GM23338 (cell line): ENCODE measurements around the gene EFHC2. TPM values are rescaled to one million over a fixed set of nuclear protein-coding genes. Genes with fewer than 3 reads are reported as not detected.

Experiments
- ATAC-seq: fragments of 200-7000 bp; cut with Tn5 transposase; 3 replicates; pipeline ENCODE4 v1.9.1; 2020
- DNase-seq: peaks from one replicate; pipeline ENCODE4 v3.0.0-alpha.2; 2015; ENCODE audit warnings: low spot score
- H2AFZ ChIP-seq: fragments of 200-600 bp; sonication (generic); 2 replicates; pipeline ENCODE4 v1.8.0; 2016; ENCODE audit warnings: antibody characterized with exemption, mild to moderate bottlenecking, moderate library complexity
- H3F3A ChIP-seq: fragments of 200-600 bp; sonication (generic); replicated peaks from 2 replicates; pipeline ENCODE4 v1.8.0; 2017; ENCODE audit warnings: antibody characterized with exemption, mixed run types, low read depth
- H3K27ac ChIP-seq: fragments of 200-600 bp; sonication (generic); 2 replicates; pipeline ENCODE4 v1.6.1; 2016; ENCODE audit warnings: low read depth
- H3K27me3 ChIP-seq: fragments of 200-600 bp; sonication (generic); 2 replicates; pipeline ENCODE4 v1.8.0; 2016; ENCODE audit warnings: mild to moderate bottlenecking, mixed run types, moderate library complexity; ENCODE audit not compliant: insufficient read depth
- H3K36me3 ChIP-seq: fragments of 200-600 bp; sonication (generic); 2 replicates; pipeline ENCODE4 v1.8.0; 2016; ENCODE audit warnings: mild to moderate bottlenecking; ENCODE audit not compliant: insufficient read depth
- H3K4me1 ChIP-seq: fragments of 200-600 bp; sonication (generic); 2 replicates; pipeline ENCODE4 v1.8.0; 2016; ENCODE audit warnings: mild to moderate bottlenecking, moderate library complexity; ENCODE audit not compliant: insufficient read depth
- H3K4me2 ChIP-seq: fragments of 200-600 bp; sonication (generic); 2 replicates; pipeline ENCODE4 v1.7.1; 2017; ENCODE audit warnings: mixed run types
- H3K4me3 ChIP-seq: fragments of 200-600 bp; sonication (generic); 2 replicates; pipeline ENCODE4 v1.6.1; 2016; ENCODE audit warnings: mixed run types
- H3K79me2 ChIP-seq: fragments of 200-600 bp; sonication (generic); replicated peaks from 2 replicates; pipeline ENCODE4 v1.8.0; 2017; ENCODE audit warnings: mild to moderate bottlenecking; ENCODE audit not compliant: insufficient read depth
- H3K9me2 ChIP-seq: fragments of 200-600 bp; sonication (generic); 2 replicates; pipeline ENCODE4 v1.8.0; 2017; ENCODE audit not compliant: insufficient read depth
- H4K20me1 ChIP-seq: fragments of 200-600 bp; sonication (generic); replicated peaks from 2 replicates; pipeline ENCODE4 v1.8.0; 2017; ENCODE audit warnings: mild to moderate bottlenecking; ENCODE audit not compliant: insufficient read depth
- H3K27ac Mint-ChIP-seq: 2 replicates; pipeline ENCODE4 v1.8.0; 2020; ENCODE audit warnings: inconsistent platforms, mild to moderate bottlenecking, moderate library complexity, mixed read lengths
- H3K27me3 Mint-ChIP-seq: 3 replicates; pipeline ENCODE4 v1.8.0; 2022; ENCODE audit warnings: low read depth, mild to moderate bottlenecking, moderate library complexity, mixed read lengths, inconsistent platforms; ENCODE audit not compliant: insufficient read depth, poor library complexity
- H3K36me3 Mint-ChIP-seq: 3 replicates; pipeline ENCODE4 v1.8.0; 2021; ENCODE audit warnings: low read depth, mild to moderate bottlenecking, inconsistent platforms, moderate library complexity, mixed read lengths
- H3K4me1 Mint-ChIP-seq: 3 replicates; pipeline ENCODE4 v1.8.0; 2020; ENCODE audit warnings: mild to moderate bottlenecking, inconsistent platforms, mixed read lengths
- H3K4me3 Mint-ChIP-seq: 3 replicates; pipeline ENCODE4 v1.8.0; 2021; ENCODE audit warnings: moderate library complexity, mild to moderate bottlenecking, inconsistent platforms, mixed read lengths
- H3K9me3 Mint-ChIP-seq: 3 replicates; pipeline ENCODE4 v1.8.0; 2020; ENCODE audit warnings: moderate library complexity, mild to moderate bottlenecking, inconsistent platforms, mixed read lengths
- CREB1 ChIP-seq: fragments of 250-450 bp; sonication (Bioruptor Pico); IDR thresholded peaks from 2 replicates; pipeline ENCODE4 v1.5.0; 2020; ENCODE audit warnings: low read depth, mild to moderate bottlenecking, moderate library complexity
- EZH2 ChIP-seq: fragments of 200-600 bp; sonication (generic); IDR thresholded peaks from one replicate; pipeline ENCODE4 v1.8.0; 2017; ENCODE audit warnings: antibody characterized with exemption, mild to moderate bottlenecking, low read depth; ENCODE audit not compliant: unreplicated experiment
- EZH2phosphoT487 ChIP-seq: fragments of 200-600 bp; sonication (generic); IDR thresholded peaks from one replicate; pipeline ENCODE4 v1.8.1; 2018; ENCODE audit warnings: antibody characterized with exemption; ENCODE audit not compliant: unreplicated experiment
- JUNB ChIP-seq: IDR thresholded peaks from one replicate; pipeline ENCODE4 v1.6.1; 2016; ENCODE audit warnings: antibody characterized with exemption; ENCODE audit not compliant: unreplicated experiment
- NANOG ChIP-seq: IDR thresholded peaks from 2 replicates; pipeline ENCODE4 v1.6.1; 2016; ENCODE audit warnings: antibody characterized with exemption, borderline replicate concordance
- POLR2AphosphoS5 ChIP-seq: IDR thresholded peaks from 2 replicates; pipeline ENCODE4 v1.6.1; 2016; ENCODE audit warnings: antibody characterized with exemption, low read depth
- STAT1 ChIP-seq: IDR thresholded peaks from one replicate; pipeline ENCODE4 v1.6.1; 2016; ENCODE audit warnings: antibody characterized with exemption; ENCODE audit not compliant: unreplicated experiment
- ZNF114 ChIP-seq: fragments of 250-450 bp; sonication (Bioruptor Pico); IDR thresholded peaks from 2 replicates; pipeline ENCODE4 v1.5.0; 2020; ENCODE audit warnings: mild to moderate bottlenecking, moderate library complexity
- ZNF331 ChIP-seq: fragments of 250-450 bp; sonication (Bioruptor Pico); IDR thresholded peaks from 2 replicates; pipeline ENCODE4 v1.5.0; 2020; ENCODE audit warnings: low read depth, mild to moderate bottlenecking, moderate library complexity
- polyA plus RNA-seq: library from polyadenylated mRNA; unstranded; fragments of >200 nt; fragmentation: Nextera tagmentation; extraction: Ambion mirVana; gene quantifications from 2 replicates; pipeline ENCODE4 v1.2.1, GENCODE V29; 2016
- total RNA-seq: library from RNA; depleted of rRNA; stranded (reverse); fragments of >200 nt; shearing (Covaris generic); gene quantifications from 2 replicates; pipeline ENCODE4 v1.2.3, GENCODE V29; 2014
- TF ChIP-seq, protein P1 (sequence below), 2 experiments: fragments of 200-600 bp in 1 of 2; sonication (generic) in 1 of 2; conservative IDR thresholded peaks; 2 replicates each; pipeline versions ENCODE4 v1.5.1 to v1.6.1; 2016 to 2017; ENCODE audit warnings: antibody characterized with exemption in 2 of 2, low read depth in 2 of 2, mild to moderate bottlenecking in 2 of 2, moderate library complexity in 1 of 2
- TF ChIP-seq, protein P2 (sequence below): fragments of 250-450 bp; sonication (Bioruptor Pico); IDR thresholded peaks from 2 replicates; pipeline ENCODE4 v1.5.0; 2020; ENCODE audit warnings: mild to moderate bottlenecking, moderate library complexity
- TF ChIP-seq, protein P3 (sequence below): IDR thresholded peaks from one replicate; pipeline ENCODE4 v1.6.1; 2018; ENCODE audit warnings: antibody characterized with exemption; ENCODE audit not compliant: unreplicated experiment
- TF ChIP-seq, protein P4 (sequence below): IDR thresholded peaks from 2 replicates; pipeline ENCODE4 v1.6.1; 2016; ENCODE audit warnings: antibody characterized with exemption

Gene EFHC2
- total and polyA plus RNA-seq, 2 experiments from 2014 or later = 3.1 to 3.2 TPM

DNA sequence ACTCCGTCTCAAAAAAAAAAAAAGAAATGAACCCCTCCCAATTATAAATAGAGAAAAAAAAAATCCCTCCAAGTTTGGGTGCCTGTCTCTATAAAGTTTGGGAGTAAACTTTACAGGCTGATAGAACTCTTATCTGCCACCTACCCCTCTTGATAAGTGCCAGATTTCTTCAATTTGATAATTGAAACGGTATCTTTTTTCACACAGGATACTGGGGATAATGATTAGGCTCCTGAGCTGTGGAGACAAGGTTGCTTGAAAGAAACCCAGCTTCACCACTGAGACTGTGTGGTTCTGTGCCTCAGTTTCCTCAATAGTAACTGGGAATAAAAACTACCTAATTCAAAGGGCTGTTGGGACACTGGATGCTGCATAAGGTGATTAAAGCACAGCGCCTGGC, 606 bp downstream of the EFHC2 start:
- Mint-ChIP-seq H3K4me3 (peak overlapping the region; percentile 54; the same call in 2 of the 3 replicates), H3K4me1 (peaks cover 16% of the 10 kb centered on the region), H3K27me3 (peaks cover 3% of the 10 kb centered on the region), H3K9me3 (no peaks in the 10 kb centered on the region), H3K27ac (no peak overlapping the region), H3K36me3 (no peaks in the 10 kb centered on the region)
- Histone ChIP-seq H3K27me3 (no peaks in the 10 kb centered on the region), H3K4me3 (peak overlapping the region; percentile 58), H3K4me1 (peaks cover 18% of the 10 kb centered on the region), H3K9me2 (no peaks in the 10 kb centered on the region), H3F3A (no peaks in the 10 kb centered on the region), H3K36me3 (no peaks in the 10 kb centered on the region), H3K27ac (no peak overlapping the region), H2AFZ (no peak overlapping the region), H3K79me2 (no peaks in the 10 kb centered on the region), H4K20me1 (no peaks in the 10 kb centered on the region), H3K4me2 (peak overlapping the region; percentile 76)
- TF ChIP-seq ZNF114 (CRISPR knock-in tag) = no peak
- TF ChIP-seq NANOG = no peak
- no peak for TF ChIP-seq EZH2phosphoT487
- TF ChIP-seq, protein P1, sequence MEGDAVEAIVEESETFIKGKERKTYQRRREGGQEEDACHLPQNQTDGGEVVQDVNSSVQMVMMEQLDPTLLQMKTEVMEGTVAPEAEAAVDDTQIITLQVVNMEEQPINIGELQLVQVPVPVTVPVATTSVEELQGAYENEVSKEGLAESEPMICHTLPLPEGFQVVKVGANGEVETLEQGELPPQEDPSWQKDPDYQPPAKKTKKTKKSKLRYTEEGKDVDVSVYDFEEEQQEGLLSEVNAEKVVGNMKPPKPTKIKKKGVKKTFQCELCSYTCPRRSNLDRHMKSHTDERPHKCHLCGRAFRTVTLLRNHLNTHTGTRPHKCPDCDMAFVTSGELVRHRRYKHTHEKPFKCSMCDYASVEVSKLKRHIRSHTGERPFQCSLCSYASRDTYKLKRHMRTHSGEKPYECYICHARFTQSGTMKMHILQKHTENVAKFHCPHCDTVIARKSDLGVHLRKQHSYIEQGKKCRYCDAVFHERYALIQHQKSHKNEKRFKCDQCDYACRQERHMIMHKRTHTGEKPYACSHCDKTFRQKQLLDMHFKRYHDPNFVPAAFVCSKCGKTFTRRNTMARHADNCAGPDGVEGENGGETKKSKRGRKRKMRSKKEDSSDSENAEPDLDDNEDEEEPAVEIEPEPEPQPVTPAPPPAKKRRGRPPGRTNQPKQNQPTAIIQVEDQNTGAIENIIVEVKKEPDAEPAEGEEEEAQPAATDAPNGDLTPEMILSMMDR (conservative IDR thresholded peaks at IDR 0.05; ENCODE audit: low read depth in 2 of 2) = no peak
- no peak for TF ChIP-seq POLR2AphosphoS5
- TF ChIP-seq STAT1 = no peak
- no peak for TF ChIP-seq EZH2
- TF ChIP-seq JUNB = no peak
- no peak for TF ChIP-seq ZNF331
- TF ChIP-seq CREB1 = no peak
- TF ChIP-seq, protein P2, sequence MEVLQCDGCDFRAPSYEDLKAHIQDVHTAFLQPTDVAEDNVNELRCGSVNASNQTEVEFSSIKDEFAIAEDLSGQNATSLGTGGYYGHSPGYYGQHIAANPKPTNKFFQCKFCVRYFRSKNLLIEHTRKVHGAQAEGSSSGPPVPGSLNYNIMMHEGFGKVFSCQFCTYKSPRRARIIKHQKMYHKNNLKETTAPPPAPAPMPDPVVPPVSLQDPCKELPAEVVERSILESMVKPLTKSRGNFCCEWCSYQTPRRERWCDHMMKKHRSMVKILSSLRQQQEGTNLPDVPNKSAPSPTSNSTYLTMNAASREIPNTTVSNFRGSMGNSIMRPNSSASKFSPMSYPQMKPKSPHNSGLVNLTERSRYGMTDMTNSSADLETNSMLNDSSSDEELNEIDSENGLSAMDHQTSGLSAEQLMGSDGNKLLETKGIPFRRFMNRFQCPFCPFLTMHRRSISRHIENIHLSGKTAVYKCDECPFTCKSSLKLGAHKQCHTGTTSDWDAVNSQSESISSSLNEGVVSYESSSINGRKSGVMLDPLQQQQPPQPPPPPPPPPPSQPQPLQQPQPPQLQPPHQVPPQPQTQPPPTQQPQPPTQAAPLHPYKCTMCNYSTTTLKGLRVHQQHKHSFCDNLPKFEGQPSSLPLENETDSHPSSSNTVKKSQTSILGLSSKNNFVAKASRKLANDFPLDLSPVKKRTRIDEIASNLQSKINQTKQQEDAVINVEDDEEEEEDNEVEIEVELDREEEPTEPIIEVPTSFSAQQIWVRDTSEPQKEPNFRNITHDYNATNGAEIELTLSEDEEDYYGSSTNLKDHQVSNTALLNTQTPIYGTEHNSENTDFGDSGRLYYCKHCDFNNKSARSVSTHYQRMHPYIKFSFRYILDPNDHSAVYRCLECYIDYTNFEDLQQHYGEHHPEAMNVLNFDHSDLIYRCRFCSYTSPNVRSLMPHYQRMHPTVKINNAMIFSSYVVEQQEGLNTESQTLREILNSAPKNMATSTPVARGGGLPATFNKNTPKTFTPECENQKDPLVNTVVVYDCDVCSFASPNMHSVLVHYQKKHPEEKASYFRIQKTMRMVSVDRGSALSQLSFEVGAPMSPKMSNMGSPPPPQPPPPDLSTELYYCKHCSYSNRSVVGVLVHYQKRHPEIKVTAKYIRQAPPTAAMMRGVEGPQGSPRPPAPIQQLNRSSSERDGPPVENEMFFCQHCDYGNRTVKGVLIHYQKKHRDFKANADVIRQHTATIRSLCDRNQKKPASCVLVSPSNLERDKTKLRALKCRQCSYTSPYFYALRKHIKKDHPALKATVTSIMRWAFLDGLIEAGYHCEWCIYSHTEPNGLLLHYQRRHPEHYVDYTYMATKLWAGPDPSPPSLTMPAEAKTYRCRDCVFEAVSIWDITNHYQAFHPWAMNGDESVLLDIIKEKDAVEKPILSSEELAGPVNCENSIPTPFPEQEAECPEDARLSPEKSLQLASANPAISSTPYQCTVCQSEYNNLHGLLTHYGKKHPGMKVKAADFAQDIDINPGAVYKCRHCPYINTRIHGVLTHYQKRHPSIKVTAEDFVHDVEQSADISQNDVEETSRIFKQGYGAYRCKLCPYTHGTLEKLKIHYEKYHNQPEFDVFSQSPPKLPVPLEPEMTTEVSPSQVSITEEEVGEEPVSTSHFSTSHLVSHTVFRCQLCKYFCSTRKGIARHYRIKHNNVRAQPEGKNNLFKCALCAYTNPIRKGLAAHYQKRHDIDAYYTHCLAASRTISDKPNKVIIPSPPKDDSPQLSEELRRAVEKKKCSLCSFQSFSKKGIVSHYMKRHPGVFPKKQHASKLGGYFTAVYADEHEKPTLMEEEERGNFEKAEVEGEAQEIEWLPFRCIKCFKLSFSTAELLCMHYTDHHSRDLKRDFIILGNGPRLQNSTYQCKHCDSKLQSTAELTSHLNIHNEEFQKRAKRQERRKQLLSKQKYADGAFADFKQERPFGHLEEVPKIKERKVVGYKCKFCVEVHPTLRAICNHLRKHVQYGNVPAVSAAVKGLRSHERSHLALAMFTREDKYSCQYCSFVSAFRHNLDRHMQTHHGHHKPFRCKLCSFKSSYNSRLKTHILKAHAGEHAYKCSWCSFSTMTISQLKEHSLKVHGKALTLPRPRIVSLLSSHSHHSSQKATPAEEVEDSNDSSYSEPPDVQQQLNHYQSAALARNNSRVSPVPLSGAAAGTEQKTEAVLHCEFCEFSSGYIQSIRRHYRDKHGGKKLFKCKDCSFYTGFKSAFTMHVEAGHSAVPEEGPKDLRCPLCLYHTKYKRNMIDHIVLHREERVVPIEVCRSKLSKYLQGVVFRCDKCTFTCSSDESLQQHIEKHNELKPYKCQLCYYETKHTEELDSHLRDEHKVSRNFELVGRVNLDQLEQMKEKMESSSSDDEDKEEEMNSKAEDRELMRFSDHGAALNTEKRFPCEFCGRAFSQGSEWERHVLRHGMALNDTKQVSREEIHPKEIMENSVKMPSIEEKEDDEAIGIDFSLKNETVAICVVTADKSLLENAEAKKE (CRISPR knock-in tag) = no peak
- TF ChIP-seq, protein P3, sequence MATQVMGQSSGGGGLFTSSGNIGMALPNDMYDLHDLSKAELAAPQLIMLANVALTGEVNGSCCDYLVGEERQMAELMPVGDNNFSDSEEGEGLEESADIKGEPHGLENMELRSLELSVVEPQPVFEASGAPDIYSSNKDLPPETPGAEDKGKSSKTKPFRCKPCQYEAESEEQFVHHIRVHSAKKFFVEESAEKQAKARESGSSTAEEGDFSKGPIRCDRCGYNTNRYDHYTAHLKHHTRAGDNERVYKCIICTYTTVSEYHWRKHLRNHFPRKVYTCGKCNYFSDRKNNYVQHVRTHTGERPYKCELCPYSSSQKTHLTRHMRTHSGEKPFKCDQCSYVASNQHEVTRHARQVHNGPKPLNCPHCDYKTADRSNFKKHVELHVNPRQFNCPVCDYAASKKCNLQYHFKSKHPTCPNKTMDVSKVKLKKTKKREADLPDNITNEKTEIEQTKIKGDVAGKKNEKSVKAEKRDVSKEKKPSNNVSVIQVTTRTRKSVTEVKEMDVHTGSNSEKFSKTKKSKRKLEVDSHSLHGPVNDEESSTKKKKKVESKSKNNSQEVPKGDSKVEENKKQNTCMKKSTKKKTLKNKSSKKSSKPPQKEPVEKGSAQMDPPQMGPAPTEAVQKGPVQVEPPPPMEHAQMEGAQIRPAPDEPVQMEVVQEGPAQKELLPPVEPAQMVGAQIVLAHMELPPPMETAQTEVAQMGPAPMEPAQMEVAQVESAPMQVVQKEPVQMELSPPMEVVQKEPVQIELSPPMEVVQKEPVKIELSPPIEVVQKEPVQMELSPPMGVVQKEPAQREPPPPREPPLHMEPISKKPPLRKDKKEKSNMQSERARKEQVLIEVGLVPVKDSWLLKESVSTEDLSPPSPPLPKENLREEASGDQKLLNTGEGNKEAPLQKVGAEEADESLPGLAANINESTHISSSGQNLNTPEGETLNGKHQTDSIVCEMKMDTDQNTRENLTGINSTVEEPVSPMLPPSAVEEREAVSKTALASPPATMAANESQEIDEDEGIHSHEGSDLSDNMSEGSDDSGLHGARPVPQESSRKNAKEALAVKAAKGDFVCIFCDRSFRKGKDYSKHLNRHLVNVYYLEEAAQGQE = no peak
- TF ChIP-seq, protein P4, sequence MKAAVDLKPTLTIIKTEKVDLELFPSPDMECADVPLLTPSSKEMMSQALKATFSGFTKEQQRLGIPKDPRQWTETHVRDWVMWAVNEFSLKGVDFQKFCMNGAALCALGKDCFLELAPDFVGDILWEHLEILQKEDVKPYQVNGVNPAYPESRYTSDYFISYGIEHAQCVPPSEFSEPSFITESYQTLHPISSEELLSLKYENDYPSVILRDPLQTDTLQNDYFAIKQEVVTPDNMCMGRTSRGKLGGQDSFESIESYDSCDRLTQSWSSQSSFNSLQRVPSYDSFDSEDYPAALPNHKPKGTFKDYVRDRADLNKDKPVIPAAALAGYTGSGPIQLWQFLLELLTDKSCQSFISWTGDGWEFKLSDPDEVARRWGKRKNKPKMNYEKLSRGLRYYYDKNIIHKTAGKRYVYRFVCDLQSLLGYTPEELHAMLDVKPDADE = no peak
- ATAC-seq = no peak
- DNase-seq = no peak
